ENCODE data around the gene CLMN. TPM values are rescaled to one million over a fixed set of nuclear protein-coding genes. Genes with fewer than 3 reads are reported as not detected.

The CLMN gene
- total and polyA plus RNA-seq, 2 of the 13 experiments (the other 11 are each of a cell fraction or from before 2014, with no cell fraction given) = 15.1 to 16.7 TPM

DNA sequence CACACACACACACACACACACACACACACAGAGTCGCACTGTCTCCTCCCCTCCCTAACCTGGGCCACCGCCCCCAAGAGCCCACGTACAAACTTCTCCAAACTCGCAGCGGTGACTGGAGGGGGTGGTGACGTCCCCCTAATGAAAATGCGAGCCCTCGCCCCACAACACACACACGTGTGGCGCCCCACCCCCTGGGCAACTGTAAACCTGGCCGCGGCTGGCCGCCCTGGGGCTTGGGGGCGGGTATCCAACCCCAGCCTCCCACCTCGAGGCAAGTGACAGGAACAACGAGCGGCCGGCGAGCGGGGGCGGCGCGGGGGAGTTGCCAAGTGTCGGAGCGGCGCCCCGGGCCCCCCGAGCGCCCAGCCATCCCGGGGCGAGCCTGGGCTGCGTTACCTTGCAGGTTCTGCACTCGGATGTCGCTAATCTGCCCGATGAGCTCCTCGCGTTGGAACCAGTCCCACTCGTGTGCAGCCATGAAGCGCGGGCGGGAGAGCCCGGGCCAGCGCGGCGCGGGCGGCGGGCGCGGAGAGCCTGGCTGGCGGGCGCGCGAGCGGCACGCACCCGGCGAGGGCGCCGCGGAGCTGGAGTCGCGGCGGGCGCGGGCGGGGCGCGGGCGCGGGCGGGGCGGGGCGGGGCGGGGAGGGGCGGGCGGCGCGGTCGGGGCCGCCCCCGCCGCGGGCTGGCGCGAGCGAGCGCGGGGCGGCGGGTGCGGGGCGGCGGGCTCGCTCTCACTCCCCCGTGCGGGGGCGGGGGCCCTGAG is at the start of gene CLMN (continued):
- TF ChIP-seq ZNF468 (CRISPR knock-in tag; IDR thresholded peaks at IDR 0.05) = no peak
- no peak for TF ChIP-seq FOXJ3 (CRISPR knock-in tag; IDR thresholded peaks at IDR 0.05; ENCODE audit: borderline replicate concordance)
- TF ChIP-seq HHEX (CRISPR knock-in tag; IDR thresholded peaks at IDR 0.05) = no peak
- no peak for TF ChIP-seq IKZF4 (CRISPR knock-in tag; IDR thresholded peaks at IDR 0.05; ENCODE audit: borderline replicate concordance, low read depth, not compliant biosample characterization)
- TF ChIP-seq SRSF1 (optimal IDR thresholded peaks at IDR 0.05; ENCODE audit: low read depth, low read length) = peak; percentile 73
- TF ChIP-seq ZFP82 (CRISPR knock-in tag; IDR thresholded peaks at IDR 0.05; ENCODE audit: borderline replicate concordance) = no peak
- TF ChIP-seq ZNF563 (CRISPR knock-in tag; IDR thresholded peaks at IDR 0.05) = 0 out of 2 replicates have a peak, but pooled peaks have one; percentile 33
- TF ChIP-seq ZMYM3 (CRISPR knock-in tag; IDR thresholded peaks at IDR 0.05) = no peak
- TF ChIP-seq ZBTB40 (IDR thresholded peaks at IDR 0.05) = no peak
- TF ChIP-seq ZBTB40 (CRISPR knock-in tag; IDR thresholded peaks at IDR 0.05) = no peak
- TF ChIP-seq HOXD1 (CRISPR knock-in tag; IDR thresholded peaks at IDR 0.05) = no peak
- TF ChIP-seq ZNF83 (CRISPR knock-in tag; IDR thresholded peaks at IDR 0.05; ENCODE audit: borderline replicate concordance) = no peak
- TF ChIP-seq FOSL1 (CRISPR knock-in tag; IDR thresholded peaks at IDR 0.05; ENCODE audit: borderline replicate concordance) = no peak
- TF ChIP-seq KLF11 (CRISPR knock-in tag; IDR thresholded peaks at IDR 0.05) = no peak
- peak; percentile 55 for TF ChIP-seq HDAC1 (CRISPR knock-in tag; IDR thresholded peaks at IDR 0.05)
- no peak for TF ChIP-seq SIN3B (IDR thresholded peaks at IDR 0.05; ENCODE audit: low read length)
- TF ChIP-seq ZNF737 (CRISPR knock-in tag; IDR thresholded peaks at IDR 0.05; ENCODE audit: borderline replicate concordance) = no peak
- TF ChIP-seq FOXA1 (IDR thresholded peaks at IDR 0.05) = no peak
- TF ChIP-seq FOXA1 (CRISPR knock-in tag; IDR thresholded peaks at IDR 0.05) = no peak
- TF ChIP-seq, protein P1, sequence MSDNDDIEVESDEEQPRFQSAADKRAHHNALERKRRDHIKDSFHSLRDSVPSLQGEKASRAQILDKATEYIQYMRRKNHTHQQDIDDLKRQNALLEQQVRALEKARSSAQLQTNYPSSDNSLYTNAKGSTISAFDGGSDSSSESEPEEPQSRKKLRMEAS (IDR thresholded peaks at IDR 0.05) = peak; percentile 55; the same call in 1 of the 2 replicates
- no peak for TF ChIP-seq ZIK1 (CRISPR knock-in tag; IDR thresholded peaks at IDR 0.05; ENCODE audit: borderline replicate concordance, low read depth)
- TF ChIP-seq ZNF24 (IDR thresholded peaks at IDR 0.05) = no peak
- TF ChIP-seq ZNF333 (CRISPR knock-in tag; IDR thresholded peaks at IDR 0.05; ENCODE audit: borderline replicate concordance) = peak; percentile 15; the same call in 1 of the 2 replicates

Measured in HepG2 (cell line).